Caki2 (cell line): ENCODE measurements around the gene MACC1. TPM values are rescaled to one million over a fixed set of nuclear protein-coding genes. Genes with fewer than 3 reads are reported as not detected.
A peak's percentile ranks its signal among the peaks of the same experiment; 100 is the strongest.
"Not testable (repeated sequence)": the region's sequence is repeated elsewhere in the genome, so short reads cannot be mapped to it uniquely, and the experiment has no call there.

ENCODE experiments used
- DNase-seq: peaks from one replicate; pipeline ENCODE4 v3.0.0-alpha.2; 2015; ENCODE audit warnings: low read depth
- in situ Hi-C: cut with HindIII; loops from 2 replicates; pipeline ENCODE4 v1.10.0; 2016; ENCODE audit warnings: low sequenced_read_pairs, low pct_unique_long_range_greater_than_20kb, mixed read lengths
- total RNA-seq: library from RNA; depleted of rRNA; stranded (reverse); fragments of >200 nt; shearing (Covaris generic); gene quantifications from 2 replicates; pipeline ENCODE4 v1.2.3, GENCODE V29; 2014; ENCODE audit warnings: low replicate concordance

Gene MACC1
- total RNA-seq, 1 experiment from 2014 or later = not detected

- in situ Hi-C loops = no loop called here
- DNase-seq = no peak
Measured at GRCh38 chr7:20153999-20154398, 63.2 kb downstream of the MACC1 start.

DNA sequence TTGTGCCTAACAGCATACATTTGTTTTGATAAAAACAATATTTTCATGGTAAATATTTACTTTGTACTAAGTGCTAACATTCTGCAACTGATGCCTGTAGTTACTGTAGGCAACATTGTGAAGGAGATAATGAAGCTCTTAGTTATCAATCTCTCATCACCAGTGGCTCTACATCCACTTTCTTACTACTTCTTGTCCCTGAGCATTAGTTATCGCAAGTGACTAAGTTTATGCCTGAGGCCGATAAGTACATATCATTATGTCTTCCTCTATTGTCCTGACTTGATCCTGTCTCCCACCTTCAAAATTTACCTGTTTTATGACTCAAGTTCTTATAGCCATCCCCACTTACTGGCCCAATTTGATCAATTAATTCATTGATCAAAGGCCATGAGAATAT is 63.6 kb downstream of the MACC1 start:
- no peak for DNase-seq
- in situ Hi-C loops = no loop called here

GRCh38 chr7:20152511-20152910 is 64.7 kb downstream of the MACC1 start:
- peak; percentile 36 for DNase-seq
- in situ Hi-C loops = no loop called here

- in situ Hi-C loops = no loop called here
- DNase-seq = no peak
Measured at GRCh38 chr7:20151708-20152456, 65.3 kb downstream of the MACC1 start.

- DNase-seq = no peak
- in situ Hi-C loops = no loop called here
Measured at GRCh38 chr7:20146451-20146850, 70.7 kb downstream of the MACC1 start.

DNA sequence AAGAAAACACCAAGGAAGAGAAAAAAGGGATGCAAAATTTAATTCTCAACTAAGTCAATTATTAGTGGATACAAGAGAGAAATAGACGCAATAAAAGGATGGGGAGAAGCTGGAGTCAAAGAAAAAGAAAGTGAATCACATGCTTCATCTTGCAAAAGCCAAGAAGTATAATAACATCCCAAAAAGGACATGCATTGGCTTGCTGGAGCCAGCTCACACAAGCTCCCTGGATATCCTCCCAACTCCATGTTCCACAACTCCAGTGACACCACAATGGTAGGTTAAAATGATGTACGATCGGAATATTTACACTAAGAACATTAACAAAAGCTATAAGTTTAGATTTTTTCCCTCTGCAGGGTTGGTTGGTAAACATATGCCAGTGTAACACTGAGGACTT is 72.4 kb downstream of the MACC1 start:
- DNase-seq = no peak
- in situ Hi-C loops = no loop called here

DNA sequence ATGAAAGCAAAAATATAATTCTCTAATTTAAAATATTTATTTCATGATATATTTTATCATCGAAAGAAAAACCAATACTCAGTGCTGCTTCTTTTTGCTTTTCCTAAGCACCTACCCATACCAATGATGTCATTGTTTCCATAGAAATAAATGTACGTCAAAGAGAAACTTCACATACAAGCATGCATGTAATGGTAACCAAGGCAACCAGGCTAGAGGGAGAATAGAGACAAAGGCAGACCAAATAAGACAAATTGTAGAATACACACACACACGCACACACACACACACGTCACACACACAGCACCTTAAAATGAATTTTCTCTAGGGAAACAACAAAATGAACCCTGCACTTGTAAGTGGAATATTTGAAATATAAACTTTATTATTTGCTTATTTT is 75.5 kb downstream of the MACC1 start:
- in situ Hi-C loops = no loop called here
- DNase-seq = no peak

DNA sequence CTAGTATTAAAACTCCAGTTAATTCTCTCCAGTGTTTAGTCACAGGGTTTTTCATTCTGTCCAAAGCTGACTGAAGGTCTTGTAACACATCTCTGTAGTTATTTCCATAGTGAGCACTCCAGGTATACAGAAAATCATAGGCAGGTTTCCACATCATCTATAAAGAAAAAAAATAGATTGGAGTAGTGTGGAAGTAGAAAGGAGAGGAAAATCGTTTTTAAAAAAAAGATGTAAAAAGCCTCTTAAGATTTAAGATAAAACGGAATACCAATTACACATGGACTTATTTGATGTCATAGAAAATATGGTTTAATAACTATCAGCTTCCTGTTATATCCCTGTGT is 76.2 kb downstream of the MACC1 start:
- in situ Hi-C loops = no loop called here
- DNase-seq = no peak

GRCh38 chr7:20140291-20141001 is 76.7 kb downstream of the MACC1 start:
- DNase-seq = no peak
- in situ Hi-C loops = no loop called here

DNA sequence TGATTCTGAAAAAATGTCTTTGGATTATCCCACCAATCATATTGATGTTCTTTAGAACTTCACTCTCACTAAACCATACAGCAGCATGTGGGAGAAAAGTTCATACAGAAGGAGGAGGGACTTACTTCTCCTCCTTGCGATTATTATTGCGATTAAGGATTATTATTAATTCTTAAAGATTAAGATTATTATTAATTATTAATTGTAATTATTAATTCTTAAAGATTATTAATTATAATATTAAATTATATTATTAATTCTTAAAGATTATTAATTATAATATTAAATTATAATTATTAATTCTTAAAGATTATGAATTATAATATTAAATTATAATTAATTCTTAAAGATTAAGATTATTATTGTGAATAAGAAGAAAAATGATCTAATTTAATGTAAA is 80.5 kb downstream of the MACC1 start:
- in situ Hi-C loops = no loop called here
- no peak for DNase-seq

GRCh38 chr7:20133803-20134202 is 83.4 kb downstream of the MACC1 start:
- no peak for DNase-seq
- in situ Hi-C loops = no loop called here

- in situ Hi-C loops = no loop called here
Measured at GRCh38 chr7:20132585-20132984, 84.6 kb downstream of the MACC1 start.

GRCh38 chr7:20131776-20132175 is 85.4 kb downstream of the MACC1 start:
- in situ Hi-C loops = no loop called here
- DNase-seq = no peak

More at GRCh38 chr7:20132585-20132984, 84.6 kb downstream of the MACC1 start:
- no peak for DNase-seq

GRCh38 chr7:20129920-20130319 is 87.3 kb downstream of the MACC1 start:
- in situ Hi-C loops = no loop called here
- no peak for DNase-seq

DNA sequence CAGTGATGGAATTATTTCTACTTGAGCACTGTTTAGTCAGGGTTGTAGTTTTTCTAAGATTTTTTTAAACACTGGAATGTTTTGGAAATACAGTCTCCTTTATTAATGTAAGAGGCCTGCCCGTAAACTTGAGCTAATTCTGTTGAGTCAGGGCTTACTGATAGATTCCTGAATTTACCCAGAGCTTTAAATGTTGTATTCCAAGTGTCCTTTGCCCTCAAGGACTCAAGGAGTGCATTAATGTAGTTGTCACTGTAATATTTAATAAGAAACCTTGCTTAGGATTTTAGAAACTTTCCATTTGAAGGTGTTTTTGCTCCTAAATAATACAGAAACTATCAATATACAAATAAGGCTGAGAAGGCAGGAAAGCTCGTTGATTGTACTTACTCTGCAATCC is 89.2 kb downstream of the MACC1 start:
- no peak for DNase-seq
- in situ Hi-C loops = no loop called here

DNA sequence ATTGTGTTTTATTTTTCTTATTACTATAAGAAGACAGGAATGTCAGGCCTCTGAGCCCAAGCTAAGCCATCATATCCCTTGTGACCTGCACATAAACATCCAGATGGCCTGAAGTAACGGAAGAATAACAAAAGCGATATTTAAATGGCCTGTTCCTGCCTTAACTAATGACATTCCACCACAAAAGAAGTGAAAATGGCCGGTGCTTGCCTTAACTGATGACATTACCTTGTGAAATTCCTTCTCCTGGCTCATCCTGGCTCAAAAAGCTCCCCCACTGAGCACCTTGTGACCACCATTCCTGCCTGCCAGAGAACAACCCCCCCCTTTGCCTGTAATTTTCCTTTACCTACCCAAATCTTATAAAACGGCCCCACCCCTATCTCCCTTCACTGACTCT is 91.1 kb downstream of the MACC1 start:
- DNase-seq, in situ Hi-C loops: not testable (repeated sequence)

- DNase-seq, in situ Hi-C loops: not testable (repeated sequence)
Measured at GRCh38 chr7:20124087-20124486, 93.1 kb downstream of the MACC1 start.

DNA sequence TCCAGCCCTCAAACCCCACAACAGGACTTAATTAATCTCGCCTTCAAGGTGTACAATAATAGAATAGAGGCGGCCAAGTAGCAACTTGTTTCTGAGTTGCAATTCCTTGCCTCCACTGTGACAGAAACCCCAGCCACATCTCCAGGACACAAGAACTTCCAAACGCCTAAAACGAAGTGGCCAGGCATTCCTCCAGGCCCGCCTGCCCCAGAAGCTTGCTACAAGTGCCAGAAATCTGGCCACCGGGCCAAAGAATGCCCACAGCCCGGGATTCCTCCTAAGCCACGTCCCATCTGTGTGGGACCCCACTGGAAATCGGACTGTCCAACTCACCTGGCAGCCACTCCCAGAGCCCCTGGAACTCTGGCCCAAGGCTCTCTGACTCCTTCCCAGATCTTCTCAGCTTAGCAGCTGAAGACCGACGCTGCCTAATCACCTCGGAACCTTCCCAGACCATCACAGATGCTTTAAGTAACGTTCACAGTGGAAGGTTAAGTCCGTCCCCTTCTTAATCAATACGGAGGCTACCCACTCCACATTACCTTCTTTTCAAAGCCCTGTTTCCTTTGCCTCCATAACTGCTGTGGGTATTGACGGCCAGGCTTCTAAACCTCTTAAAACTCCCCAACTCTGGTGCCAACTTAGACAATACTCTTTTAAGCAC is 94.4 kb downstream of the MACC1 start:
- DNase-seq, in situ Hi-C loops: not testable (repeated sequence)

DNA sequence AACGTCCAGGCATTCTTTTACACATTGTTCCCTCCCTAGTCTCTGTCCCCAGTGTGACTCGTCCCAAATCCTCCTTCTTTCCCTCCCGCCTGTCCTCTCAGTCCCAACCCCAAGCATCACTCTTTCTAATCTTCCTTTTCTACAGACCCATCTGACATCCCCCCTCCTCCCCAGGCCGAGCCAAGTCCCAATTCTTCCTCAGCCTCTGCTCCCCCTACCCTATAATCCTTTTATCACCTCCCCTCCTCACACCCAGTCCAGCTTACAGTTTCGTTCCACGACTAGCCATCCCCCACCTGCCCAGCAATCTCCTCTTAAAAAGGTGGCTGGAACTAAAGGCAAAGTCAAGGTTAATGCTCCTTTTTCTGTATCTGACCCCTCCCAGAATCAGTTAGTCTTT is 95.1 kb downstream of the MACC1 start:
- DNase-seq = no peak
- in situ Hi-C loops = no loop called here
